Skeletal muscle cell (primary cell): ENCODE data around the gene IGFLR1.
"Not testable (repeated sequence)": the region's sequence is repeated elsewhere in the genome, so short reads cannot be mapped to it uniquely, and the experiment has no call there.

Experiments used
- DNase-seq: peaks from one replicate; pipeline ENCODE4 v3.0.0-alpha.2; 2010; ENCODE audit warnings: low read depth
- H3K4me3 ChIP-seq: 2 replicates; pipeline ENCODE4 v1.5.1; 2011; ENCODE audit warnings: low read depth, mild to moderate bottlenecking, control low read depth, low read length, moderate library complexity

IGFLR1 gene

DNA sequence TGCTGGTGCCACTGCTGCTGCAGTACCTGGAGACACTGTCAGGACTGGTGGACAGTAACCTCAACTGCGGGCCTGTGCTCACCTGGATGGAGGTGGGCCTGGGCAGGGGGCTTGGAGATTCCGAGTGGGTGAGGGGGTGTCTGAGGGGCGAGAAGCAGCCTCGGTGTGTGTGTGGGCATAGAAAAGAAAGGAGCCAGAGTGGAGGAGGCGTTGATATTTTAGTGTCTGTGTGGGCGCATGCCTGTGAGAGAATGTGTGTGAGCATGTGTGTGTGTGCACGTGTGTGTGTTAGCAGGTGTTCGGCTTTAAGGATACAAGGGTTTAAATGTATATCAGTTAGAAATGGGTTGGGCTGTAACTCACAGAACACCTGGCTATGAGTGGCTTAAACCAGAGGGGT is 36.8 kb upstream of the IGFLR1 start:
- no peak for DNase-seq
- no peak overlapping the region for H3K4me3 ChIP-seq

DNA sequence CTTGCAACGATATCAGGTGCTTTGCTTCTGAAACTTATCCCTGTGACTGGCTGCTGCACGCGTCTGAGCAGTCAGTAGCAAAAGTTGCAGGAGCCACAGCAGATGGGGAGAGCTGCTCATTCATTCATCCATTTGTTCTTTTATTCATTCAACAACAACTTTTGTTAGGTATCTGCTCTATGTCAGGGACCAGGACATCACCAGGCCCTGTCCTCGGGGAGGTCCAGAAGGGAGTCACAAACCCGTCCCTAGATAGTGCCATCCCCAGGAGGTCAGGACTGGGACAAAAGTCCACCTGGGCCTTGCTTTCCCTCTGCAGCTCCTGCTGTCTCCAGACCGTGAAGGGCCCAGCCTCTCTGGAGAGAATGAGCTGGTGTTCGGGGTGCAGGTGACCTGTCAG is 35.7 kb upstream of the IGFLR1 start:
- DNase-seq: no peak
- no peak overlapping the region for H3K4me3 ChIP-seq

DNA sequence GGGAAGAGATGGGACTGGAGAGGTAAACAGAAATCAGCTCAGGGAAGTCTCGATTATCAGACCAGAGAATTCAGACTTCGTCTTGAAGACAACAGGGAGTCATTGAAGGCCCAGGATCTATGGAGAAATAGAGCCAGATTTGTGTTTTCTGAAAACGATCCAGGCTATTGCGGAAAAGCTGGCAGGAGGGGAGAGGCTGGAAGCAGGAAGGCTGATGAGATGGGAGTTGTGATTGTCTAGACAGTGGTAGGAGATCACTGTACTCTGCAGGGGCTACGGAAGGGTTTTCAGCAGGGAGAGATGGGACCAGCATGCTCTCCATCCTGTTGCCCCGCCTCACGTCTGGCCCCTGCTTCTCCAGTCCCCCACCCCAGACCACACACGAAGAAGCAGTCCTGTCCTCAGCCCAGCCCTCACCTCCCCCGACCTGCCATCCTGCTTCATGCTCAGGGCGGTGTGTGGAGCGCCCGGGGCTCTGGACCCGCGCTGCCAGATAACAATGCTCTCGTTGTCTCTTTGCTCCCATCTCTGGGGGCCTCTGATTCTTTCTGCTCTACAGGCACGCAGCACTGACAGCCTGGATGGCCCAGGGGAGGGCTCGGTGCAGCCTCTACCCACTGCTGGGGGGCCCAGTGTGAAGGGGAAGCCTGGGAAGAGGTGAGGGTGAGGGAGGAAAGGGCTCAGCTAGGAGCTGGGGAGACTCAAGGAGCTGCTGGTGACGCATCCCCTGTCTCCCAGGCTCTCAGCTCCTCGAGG is 35.0 kb upstream of the IGFLR1 start:
- no peak overlapping the region for H3K4me3 ChIP-seq
- no peak for DNase-seq

DNA sequence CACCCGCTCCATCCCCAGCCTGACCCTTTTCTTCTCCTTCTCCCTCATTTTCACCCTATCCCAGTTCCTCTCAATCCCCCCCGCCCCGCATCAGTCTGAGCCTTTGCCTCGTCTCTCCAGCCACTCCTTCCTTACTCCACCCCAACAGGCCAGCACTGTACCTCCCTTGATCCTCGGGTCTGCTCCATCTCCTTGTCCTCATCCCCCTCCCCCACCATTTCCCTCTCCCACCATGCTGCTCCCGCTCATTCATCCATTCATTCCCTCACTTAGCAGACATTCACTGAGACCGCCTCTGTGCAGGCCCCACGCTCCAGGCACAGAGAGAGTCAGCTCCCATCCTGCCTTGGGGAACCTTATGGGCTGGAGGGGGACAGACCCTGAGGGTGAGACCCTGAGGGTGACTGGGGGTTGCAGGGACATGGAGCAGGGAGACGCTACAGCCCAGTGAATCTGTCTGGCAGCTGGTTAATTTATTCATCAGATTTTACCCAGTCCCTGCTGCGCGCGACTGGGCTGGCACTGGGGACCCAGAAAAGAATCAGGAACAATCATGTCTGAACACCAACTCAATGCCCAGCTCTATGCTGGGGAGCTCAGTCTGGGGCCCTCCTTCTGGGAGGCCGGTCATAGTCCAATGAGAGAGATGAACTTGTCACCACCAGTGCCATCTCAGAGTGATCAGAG is 34.0 kb upstream of the IGFLR1 start:
- H3K4me3 ChIP-seq: peak overlapping the region; percentile 69

DNA sequence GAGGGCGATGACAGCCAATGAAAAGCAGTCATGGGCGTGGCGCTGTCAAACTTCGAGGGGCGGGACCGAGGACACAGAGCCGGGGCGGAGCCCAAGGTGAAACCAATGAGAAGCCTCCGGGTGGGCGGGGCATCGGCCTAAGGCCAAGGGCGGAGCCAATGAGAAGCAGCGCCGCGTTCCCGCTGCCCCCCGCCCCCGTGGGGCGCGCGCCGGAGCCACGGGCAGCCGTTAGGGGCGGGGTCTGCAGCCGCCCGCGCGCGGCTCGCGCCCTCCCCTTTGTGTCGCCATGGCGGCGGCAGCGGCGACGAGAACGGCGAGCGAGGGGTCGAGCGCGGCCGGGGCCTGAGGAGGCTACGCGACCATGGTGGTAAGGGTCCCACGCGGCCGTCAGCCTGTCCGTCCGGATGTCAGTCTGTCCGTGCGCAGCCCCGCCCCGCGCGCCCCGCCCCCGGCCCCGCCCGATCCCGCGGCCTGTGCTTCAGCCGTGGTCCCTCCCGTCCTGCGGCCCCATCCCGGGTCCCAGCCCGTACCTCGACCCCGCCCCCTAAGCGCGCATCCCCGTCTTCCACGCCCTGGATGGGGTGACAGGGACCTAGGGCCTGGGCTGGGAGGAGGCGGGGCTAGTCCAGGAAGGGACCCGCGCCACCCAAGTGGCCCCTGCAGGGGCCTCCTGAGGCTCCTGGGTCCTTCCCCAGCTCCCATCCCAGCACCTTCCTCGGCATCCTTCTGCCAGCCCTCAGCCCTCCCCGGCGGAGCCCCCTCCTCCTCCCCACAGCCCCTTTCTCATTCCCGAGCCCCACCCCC is 33.2 kb upstream of the IGFLR1 start, which contains the start of gene ARHGAP33:
TSS of gene ARHGAP33 (plus strand) at position 267 of the 804 bp plus-strand sequence. CDS start at position 362, 95 bp downstream.
- DNase-seq: peak; percentile 81
- peak within 1 kb of the TSS; percentile 69 for H3K4me3 ChIP-seq

More for the DNA sequence above, 34.0 kb upstream of the IGFLR1 start:
- DNase-seq: no peak

DNA sequence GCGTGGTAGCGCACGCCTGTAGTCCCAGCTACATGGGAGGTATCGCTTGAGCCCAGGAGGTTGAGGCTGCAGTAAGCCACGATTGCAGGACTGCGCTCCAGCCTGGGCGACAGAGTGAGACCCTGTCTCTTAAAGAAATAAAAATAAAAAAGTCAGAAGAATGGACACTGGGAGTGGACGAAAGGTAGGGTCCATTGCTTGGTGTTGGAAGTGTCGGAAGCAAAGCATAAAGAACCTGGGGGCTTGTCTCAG is 32.7 kb upstream of the IGFLR1 start:
- no peak for DNase-seq
- H3K4me3 ChIP-seq: peak overlapping the region; percentile 40

DNA sequence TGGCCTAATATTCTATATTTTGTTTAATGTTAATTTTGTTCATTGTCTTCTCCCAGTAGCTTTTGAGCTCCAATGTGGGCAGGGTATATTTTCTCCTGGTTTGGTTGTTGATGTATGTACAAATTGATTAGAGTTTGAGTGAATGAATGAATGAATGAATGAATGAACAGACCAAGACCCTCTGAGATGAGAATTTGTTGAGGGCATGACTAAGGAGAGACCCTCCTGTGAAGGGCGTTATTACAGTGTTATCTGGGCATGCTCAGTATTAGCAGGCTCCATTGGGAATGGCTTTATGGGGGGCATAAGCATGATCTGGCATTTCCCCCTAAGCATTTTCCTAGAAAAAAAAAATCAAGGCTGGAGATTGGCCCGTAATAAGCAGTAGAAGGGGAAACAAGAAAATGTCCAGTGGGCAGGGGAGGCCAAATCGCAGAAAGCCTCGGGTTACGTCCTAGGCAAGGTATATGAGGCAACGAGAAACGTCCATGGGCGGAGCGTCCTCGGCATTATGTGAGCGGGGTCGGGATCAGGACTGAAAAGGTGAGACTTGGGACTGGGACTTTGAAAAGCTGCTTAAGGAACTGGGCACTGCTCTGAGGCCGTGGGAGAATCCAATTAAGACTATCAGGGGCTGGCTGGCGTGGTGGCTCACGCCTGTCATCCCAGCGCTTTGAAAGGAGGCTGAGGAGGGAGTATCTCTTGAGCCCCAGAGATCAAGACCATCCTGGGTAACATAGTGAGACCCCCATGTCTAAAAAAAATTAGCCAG is 32.2 kb upstream of the IGFLR1 start:
- DNase-seq: no peak
- peak overlapping the region; percentile 40 for H3K4me3 ChIP-seq

DNA sequence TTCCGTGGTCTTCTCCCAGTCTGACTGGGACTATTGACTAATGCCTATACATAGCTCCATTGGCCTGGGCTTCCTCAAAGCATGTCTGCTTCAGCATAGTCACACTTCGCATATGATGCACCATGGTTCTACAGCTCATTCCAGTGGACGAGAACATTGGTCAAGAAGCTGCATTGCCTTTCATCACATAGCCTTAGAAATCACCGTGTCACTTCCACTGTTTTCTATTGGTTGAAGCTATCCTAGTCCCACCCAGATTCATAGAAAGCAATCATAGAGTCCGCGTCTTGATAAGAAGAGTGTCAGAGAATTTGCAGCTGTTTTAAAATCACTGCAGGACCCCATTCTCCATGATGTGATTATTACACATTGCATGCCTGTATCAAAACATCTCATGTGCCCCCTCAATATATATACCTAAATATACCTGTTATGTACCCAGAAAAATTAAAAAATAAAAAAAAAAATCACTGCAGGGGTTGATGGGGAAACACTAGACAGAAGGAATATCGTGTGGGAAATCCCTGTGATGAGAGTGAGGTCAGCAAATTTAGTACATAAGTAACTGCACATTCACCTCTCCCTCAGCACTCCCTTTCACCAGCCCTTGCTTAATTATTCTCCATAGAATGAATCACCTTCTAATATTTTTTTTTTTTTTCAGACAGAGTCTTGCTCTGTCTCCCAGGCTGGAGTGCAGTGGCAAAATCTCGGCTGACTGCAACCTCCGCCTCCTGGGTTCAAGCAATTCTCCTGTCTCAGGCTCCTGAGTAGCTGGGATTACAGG is 31.0 kb upstream of the IGFLR1 start:
- no peak for DNase-seq
- no peak overlapping the region for H3K4me3 ChIP-seq

DNA sequence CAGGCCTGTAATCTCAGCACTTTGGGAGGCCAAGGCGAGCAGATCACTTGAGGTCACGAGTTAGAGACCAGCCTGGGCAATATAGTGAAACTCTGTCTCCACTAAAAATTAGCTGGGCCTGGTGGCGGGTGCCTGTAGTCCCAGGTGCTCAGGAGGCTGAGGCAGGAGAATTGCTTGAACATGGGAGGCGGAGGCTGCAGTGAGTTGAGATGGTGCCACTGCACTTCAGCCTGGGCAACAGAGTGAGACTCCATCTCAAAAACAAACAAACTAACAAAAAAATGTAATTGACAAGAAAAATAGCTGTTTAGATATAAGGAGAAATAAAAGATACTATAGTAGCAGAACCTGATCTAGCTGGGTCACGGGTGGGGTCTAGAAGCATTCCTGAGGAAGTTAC is 30.1 kb upstream of the IGFLR1 start:
- DNase-seq, H3K4me3 ChIP-seq: not testable (repeated sequence)

DNA sequence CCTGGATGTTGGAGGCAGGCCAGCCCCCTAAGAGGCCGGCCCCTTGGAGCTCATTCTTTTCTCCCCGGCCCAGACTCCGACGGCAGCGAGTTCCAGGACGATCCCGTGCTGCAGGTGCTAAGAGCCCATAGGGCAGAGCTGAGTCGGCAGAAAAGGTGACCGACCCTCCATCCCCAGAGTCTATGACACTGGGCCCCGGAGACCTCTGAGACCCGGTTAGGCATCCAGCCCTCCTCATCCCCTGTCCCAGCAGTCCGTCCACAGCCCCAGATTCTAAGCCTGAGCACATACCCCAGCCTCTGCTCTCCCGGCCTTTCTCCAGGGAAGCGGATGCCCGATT is 25.8 kb upstream of the IGFLR1 start:
- DNase-seq: no peak
- no peak overlapping the region for H3K4me3 ChIP-seq

DNA sequence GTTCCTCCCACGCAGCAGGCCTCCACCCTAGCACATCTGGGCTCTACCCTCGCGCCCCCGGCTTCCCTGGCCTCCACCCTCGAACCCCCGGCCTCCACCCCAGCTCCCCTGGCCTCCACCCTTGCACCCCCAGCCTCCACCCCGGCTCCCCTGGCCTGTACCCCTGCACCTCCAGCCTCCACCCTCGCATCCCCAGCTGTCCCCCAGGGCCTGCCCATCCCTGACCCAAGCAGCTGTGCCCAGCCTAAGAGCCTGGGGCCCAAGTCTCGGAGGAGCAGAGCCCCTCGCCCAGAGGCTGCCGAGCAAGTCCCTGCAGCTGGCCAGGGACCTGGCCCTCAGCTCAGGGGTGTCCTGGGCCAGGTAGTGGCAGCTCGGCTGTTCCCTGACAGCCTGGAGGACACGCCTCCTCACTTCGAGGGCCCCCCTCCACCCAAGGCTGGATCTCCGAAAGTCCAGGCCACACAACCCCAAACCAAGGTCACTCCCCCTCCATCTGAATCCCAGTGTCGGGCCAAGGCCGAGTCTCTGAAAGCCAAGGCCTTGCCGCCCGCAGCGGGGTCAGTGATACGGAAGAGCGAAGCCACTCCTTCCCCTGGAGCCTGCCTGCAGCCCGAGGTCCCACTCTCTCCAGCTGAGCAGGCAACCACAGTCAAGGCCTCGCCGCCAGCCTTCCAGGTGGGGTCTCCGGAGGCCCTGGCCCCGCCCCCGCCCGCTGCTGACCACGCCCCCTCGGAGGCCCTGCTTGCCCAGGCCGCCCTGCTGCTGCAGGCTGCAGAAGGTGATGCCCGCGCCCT is 25.2 kb upstream of the IGFLR1 start:
- DNase-seq: no peak
- H3K4me3 ChIP-seq: no peak overlapping the region

DNA sequence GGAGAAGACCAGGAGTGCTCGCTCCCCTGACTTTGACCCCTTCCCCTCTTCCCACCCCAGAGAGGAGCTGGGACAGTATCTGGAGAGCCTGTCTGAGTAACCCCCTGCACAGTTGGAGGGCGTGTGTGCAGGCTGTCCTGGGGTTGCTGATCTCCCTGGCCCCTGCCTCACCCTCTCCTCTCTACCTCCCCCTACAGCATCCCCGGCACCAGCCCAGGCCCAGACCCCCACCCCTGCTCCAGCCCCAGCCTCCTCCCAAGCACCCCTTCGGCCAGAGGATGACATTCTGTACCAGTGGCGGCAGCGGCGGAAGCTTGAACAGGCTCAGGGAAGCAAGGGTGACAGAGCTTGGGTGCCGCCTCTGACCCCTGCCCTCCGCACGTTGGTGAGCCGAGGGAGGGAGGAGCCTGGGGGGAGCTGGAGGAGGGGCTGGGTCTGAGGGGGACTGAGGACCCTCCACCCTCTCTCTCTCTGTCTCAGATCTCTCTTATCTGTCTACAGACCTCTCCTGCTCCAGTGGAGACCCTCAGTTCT is 24.4 kb upstream of the IGFLR1 start:
- H3K4me3 ChIP-seq: no peak overlapping the region
- DNase-seq: no peak

DNA sequence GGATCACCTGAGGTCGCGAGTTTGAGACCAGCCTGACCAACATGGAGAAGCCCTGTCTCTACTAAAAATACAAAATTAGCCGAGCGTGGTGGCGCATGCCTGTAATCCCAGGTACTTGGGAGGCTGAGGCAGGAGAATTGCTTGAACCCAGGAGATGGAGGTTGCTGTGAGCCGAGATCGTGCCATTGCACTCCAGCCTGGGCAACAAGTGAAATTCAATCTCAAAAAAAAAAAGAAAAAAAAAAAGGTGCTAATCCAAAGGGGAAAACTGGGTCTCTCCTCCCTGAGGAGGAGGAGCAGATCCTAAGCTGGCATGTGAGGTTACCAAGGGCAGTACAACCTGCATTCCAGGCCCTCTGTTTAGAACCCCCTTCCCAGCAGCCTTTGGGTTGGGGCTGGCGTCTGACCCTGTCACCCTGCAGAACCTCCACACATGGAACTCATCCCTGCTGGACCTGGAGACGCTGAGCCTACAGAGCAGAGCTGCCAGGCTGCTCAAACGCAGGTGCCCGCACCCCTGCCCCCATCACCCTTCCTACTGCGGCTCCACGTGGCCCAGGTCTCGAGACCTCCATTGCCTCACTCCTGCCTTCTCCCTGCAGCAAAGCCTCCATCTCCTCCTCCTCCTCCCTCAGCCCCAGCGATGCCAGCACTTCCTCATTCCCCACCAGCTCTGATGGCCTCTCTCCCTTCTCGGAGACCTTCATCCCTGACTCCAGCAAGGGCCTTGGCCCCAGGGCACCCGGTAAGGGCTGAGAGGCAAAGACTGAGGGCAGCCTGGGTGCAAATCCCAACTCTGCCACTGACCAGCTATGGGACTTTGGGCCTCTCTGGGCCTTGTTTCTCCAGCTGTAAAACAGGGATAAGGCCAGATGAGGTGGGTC is 22.4 kb upstream of the IGFLR1 start:
- no peak overlapping the region for H3K4me3 ChIP-seq

DNA sequence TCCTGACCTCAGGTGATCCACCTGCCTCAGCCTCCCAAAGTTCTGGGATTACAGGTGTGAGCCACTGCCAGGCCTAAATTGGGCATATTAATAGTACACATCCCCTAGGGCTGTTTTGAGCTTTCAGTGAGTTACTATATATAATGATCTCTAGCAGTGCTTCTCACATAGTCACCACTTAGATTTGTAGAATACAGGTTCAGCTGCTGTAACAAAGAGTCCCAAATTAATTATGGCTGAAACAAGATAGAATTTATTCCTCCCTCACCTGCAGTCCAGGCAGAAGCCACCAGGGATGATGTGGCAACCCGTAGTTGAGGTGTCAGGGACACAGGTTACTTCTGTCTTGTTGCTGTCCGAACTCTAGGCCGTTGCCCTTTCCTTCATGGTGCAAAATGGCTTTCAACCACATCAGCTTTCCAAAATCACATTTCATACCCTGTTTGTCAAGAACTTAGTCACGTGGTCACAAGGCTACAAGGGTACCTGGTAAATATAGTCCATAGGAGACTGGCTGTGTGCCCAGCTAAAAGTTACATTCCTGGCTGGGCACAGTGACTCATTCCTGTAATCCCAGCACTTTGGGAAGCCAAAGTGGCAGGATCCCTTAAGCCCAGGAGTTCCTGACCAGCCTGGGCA is 18.6 kb upstream of the IGFLR1 start:
- DNase-seq: no peak
- no peak overlapping the region for H3K4me3 ChIP-seq

More for the DNA sequence above, 22.4 kb upstream of the IGFLR1 start:
- DNase-seq: no peak

DNA sequence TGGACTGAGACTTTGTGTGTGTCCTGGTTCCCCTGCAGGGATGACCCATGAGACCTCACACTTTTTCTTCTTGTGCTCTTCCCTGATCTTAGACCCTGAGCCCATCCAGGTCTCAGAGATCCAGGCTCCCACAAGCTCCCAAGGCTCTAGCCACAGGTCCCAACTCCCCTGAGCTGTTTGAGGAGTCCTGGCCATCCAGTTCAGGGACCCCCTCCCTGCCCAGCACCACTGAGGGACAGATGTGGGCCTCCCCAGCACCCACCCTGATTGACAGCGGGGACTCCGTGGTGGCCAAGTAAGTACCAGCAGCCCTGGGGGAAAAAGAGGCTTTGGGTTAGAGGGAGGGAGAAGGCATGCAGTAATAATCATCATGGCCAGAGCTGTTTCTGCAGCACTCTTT is 17.4 kb upstream of the IGFLR1 start:
- DNase-seq: no peak
- H3K4me3 ChIP-seq: no peak overlapping the region

DNA sequence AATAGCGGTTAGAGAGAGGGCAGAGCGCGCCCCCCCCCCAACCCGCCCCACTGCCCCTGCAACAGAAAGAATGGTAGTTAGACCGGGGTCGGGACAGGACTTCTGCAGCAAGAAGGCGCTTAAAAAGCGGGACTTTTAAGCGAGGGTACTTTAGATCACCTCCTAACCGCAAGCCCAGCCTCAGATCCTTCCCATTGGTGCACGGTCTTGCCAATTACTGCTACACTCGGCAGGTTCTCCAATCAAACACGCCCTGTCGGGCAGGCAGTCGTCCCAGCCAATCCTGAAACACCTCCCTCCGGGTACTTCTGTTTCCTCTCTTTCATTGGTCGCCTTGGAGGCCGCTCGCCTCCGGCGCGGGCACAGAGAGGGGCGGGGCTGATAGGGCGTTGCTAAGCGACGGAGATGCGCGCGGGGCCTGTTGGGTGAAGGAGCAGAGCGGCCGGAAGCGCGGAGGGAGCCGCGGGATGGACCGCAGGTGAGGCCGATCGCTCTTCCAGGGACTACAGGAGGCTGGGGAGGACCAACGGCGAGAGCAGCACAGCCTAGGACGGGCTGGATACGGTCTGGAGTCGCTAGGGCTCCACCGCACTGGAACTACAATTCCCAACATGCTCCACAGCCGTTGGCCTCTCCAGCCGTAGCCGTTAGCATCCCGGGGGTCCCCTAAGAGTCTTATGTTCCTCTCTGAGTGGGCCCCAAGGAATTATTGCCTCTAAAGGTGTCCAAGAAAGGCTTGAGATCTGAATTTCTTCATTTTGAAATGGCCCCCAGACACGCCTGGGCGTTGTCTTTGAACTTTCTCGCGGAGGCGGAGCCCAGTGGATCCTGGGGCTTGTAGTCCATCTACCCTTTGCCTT is 15.7 kb upstream of the IGFLR1 start, which contains the start of gene PROSER3:
TSS of gene PROSER3 (plus strand) at position 428 of the 860 bp plus-strand sequence. CDS start at position 468, 40 bp downstream.
- H3K4me3 ChIP-seq: peak within 1 kb of the TSS; percentile 81
- DNase-seq: peak; percentile 98
